ENCODE measurements around the gene ZFC3H1. TPM values are rescaled to one million over a fixed set of nuclear protein-coding genes. Genes with fewer than 3 reads are reported as not detected.

ZFC3H1 gene
- total and polyA plus RNA-seq, 9 of the 15 experiments (the other 6 are each of a cell fraction or from before 2014, with no cell fraction given), result 14.8 to 80.5 (median 22.1) TPM

DNA sequence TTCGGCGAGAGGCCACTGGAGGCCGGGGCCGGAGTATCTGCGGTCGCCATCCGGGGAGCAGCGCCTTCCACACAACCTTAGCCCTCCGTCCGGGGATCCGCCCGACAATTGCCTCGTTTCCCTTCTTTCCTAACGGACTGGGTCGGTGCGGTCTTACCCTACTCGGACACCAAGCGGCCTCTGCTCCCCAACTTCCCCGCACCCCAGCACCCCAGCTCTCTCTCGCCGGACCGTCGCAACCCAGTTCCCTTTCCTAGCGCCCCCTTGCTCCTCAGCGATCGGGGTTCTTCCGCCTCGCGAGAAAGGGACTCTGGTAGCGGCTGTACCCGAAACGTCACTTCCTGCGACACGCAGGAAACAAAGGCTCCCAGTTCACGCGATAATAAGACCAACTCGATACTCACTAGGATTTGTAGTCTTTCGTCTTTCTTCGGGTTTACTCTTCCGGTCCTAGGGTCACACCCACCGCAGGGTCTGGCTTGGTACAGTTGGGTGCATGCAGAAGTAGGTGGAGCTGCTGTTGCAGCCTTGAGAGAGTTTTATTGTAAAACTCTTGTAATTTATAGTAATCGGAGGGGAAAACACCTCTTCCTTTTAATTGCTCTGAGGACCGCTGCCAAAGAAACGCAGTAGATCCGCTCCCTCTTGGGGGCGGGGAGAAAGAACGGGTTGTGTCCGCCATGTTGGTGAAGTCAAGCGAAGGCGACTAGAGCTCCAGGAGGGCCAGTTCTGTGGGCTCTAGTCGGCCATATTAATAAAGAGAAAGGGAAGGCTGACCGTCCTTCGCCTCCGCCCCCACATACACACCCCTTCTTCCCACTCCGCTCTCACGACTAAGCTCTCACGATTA is at the start of gene ZFC3H1, which contains the start of gene THAP2 (continued):
- peak in 1 of 2 experiments; percentile 44; a peak in 2 of 4 replicates for TF ChIP-seq HDAC1 (IDR thresholded peaks at IDR 0.05)
- no peak for TF ChIP-seq NFYB (IDR thresholded peaks at IDR 0.05; ENCODE audit: extremely low read depth, insufficient read length)
- no peak for TF ChIP-seq SMARCA5 (IDR thresholded peaks at IDR 0.05)
- TF ChIP-seq, protein P1, sequence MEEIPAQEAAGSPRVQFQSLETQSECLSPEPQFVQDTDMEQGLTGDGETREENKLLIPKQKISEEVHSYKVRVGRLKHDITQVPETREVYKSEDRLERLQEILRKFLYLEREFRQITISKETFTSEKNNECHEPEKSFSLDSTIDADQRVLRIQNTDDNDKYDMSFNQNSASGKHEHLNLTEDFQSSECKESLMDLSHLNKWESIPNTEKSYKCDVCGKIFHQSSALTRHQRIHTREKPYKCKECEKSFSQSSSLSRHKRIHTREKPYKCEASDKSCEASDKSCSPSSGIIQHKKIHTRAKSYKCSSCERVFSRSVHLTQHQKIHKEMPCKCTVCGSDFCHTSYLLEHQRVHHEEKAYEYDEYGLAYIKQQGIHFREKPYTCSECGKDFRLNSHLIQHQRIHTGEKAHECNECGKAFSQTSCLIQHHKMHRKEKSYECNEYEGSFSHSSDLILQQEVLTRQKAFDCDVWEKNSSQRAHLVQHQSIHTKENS (CRISPR knock-in tag; IDR thresholded peaks at IDR 0.05), result no peak
- TF ChIP-seq HES1 (IDR thresholded peaks at IDR 0.05; ENCODE audit: low read depth), result no peak
- TF ChIP-seq POU5F1 (IDR thresholded peaks at IDR 0.05; ENCODE audit: borderline replicate concordance, low read depth, low read length, partially characterized antibody), result peak; percentile 56
- peak; percentile 97 for TF ChIP-seq GABPA (tag; conservative IDR thresholded peaks at IDR 0.05; ENCODE audit: low read depth)
- no peak for TF ChIP-seq RHOXF2B (CRISPR knock-in tag; conservative IDR thresholded peaks at IDR 0.05)
- TF ChIP-seq, protein P2, sequence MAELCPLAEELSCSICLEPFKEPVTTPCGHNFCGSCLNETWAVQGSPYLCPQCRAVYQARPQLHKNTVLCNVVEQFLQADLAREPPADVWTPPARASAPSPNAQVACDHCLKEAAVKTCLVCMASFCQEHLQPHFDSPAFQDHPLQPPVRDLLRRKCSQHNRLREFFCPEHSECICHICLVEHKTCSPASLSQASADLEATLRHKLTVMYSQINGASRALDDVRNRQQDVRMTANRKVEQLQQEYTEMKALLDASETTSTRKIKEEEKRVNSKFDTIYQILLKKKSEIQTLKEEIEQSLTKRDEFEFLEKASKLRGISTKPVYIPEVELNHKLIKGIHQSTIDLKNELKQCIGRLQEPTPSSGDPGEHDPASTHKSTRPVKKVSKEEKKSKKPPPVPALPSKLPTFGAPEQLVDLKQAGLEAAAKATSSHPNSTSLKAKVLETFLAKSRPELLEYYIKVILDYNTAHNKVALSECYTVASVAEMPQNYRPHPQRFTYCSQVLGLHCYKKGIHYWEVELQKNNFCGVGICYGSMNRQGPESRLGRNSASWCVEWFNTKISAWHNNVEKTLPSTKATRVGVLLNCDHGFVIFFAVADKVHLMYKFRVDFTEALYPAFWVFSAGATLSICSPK (IDR thresholded peaks at IDR 0.05; ENCODE audit: borderline replicate concordance), result no peak
- no peak; the same call in 1 of the 2 replicates for TF ChIP-seq BRD4 (IDR thresholded peaks at IDR 0.05)
- no peak for TF ChIP-seq ZNF707 (CRISPR knock-in tag; conservative IDR thresholded peaks at IDR 0.05)
- peak; percentile 9; the same call in 1 of the 2 replicates for TF ChIP-seq SMARCE1 (IDR thresholded peaks at IDR 0.05)
- TF ChIP-seq KDM2B (CRISPR knock-in tag; IDR thresholded peaks at IDR 0.05), result no peak
- TF ChIP-seq RBFOX2 (IDR thresholded peaks at IDR 0.05; ENCODE audit: low read depth, low read length), result peak; percentile 90
- TF ChIP-seq POLR3A (IDR thresholded peaks at IDR 0.05; ENCODE audit: borderline replicate concordance, extremely low read depth, insufficient read depth, insufficient read length), result no peak
- no peak for TF ChIP-seq HDAC6 (IDR thresholded peaks at IDR 0.05; ENCODE audit: low read depth, low read length)
- TF ChIP-seq SIX5 (IDR thresholded peaks at IDR 0.05; ENCODE audit: borderline replicate concordance in 1 of 2, insufficient read depth in 1 of 2, low read depth in 1 of 2, low read length in 2 of 2), result peak; percentile 55 to 65
- TF ChIP-seq ZBTB1 (CRISPR knock-in tag; IDR thresholded peaks at IDR 0.05; ENCODE audit: borderline replicate concordance, low read depth), result no peak
- no peak for TF ChIP-seq ZNF277 (CRISPR knock-in tag; IDR thresholded peaks at IDR 0.05; ENCODE audit: borderline replicate concordance)
- TF ChIP-seq FOXA3 (CRISPR knock-in tag; conservative IDR thresholded peaks at IDR 0.05 in 1 of 2, IDR thresholded peaks at IDR 0.05 in 1 of 2), result 0 out of 4 replicates have a peak, but pooled peaks of 1 of the 2 experiments have one; percentile 15
- TF ChIP-seq HNRNPUL1 (IDR thresholded peaks at IDR 0.05; ENCODE audit: low read length), result no peak
- TF ChIP-seq TEAD4 (IDR thresholded peaks at IDR 0.05; ENCODE audit: low read length), result 0 out of 2 replicates have a peak, but pooled peaks have one; percentile 12
- no peak for TF ChIP-seq TEAD4 (CRISPR knock-in tag; IDR thresholded peaks at IDR 0.05; ENCODE audit: borderline replicate concordance)

All from K562 (cell line).